Osteoblast (primary cell): ENCODE data around the gene KRTAP10-6. TPM values are rescaled to one million over a fixed set of nuclear protein-coding genes. Genes with fewer than 3 reads are reported as not detected.

Experiments used
- DNase-seq: peaks from one replicate; pipeline ENCODE4 v3.0.0; 2011; ENCODE audit warnings: low spot score, mixed read lengths; ENCODE audit not compliant: insufficient read length; ENCODE audit errors: missing footprints
- H2AFZ ChIP-seq: 2 replicates; pipeline ENCODE4 v1.6.0; 2011; ENCODE audit warnings: mild to moderate bottlenecking, low read length
- H3K27ac ChIP-seq: 2 replicates; pipeline ENCODE4 v1.5.1; 2011; ENCODE audit warnings: mild to moderate bottlenecking, low read depth, low read length, moderate library complexity
- H3K27me3 ChIP-seq: 2 replicates; pipeline ENCODE4 v1.6.0; 2012; ENCODE audit warnings: mild to moderate bottlenecking, control low read depth, inconsistent platforms, low read length, moderate library complexity; ENCODE audit not compliant: insufficient read depth
- H3K36me3 ChIP-seq: 2 replicates; pipeline ENCODE4 v1.5.1; 2011; ENCODE audit warnings: mild to moderate bottlenecking, low read length, control low read depth, moderate library complexity; ENCODE audit not compliant: insufficient read depth
- H3K4me1 ChIP-seq: 2 replicates; pipeline ENCODE4 v1.5.1; 2011; ENCODE audit warnings: mild to moderate bottlenecking, low read length, control low read depth, moderate library complexity; ENCODE audit not compliant: insufficient read depth
- H3K4me2 ChIP-seq: 2 replicates; pipeline ENCODE4 v1.6.0; 2011; ENCODE audit warnings: mild to moderate bottlenecking, low read length; ENCODE audit not compliant: insufficient read depth
- H3K4me3 ChIP-seq: fragments of 200-600 bp; sonication (generic); 3 replicates; pipeline ENCODE4 v1.5.1; 2012; ENCODE audit warnings: mild to moderate bottlenecking, low read length, inconsistent platforms; ENCODE audit not compliant: insufficient read depth
- H3K79me2 ChIP-seq: 2 replicates; pipeline ENCODE4 v1.6.0; 2012; ENCODE audit warnings: mild to moderate bottlenecking, low read length, control low read depth, inconsistent platforms; ENCODE audit not compliant: insufficient read depth
- H3K9me3 ChIP-seq: 2 replicates; pipeline ENCODE4 v1.5.1; 2011; ENCODE audit warnings: low read depth, low read length, control low read depth
- H4K20me1 ChIP-seq: 2 replicates; pipeline ENCODE4 v1.6.0; 2012; ENCODE audit warnings: mild to moderate bottlenecking, low read length, control low read depth; ENCODE audit not compliant: insufficient read depth
- total RNA-seq: library from RNA; depleted of rRNA; stranded (reverse); fragments of >200 nt; gene quantifications from 2 replicates; pipeline ENCODE4 v1.2.3, GENCODE V29; 2012
- TF ChIP-seq, protein P1 (sequence below): IDR thresholded peaks from 2 replicates; pipeline ENCODE4 v1.5.1; 2011; ENCODE audit warnings: mild to moderate bottlenecking, low read depth, low read length, moderate library complexity; ENCODE audit errors: extremely low read depth

KRTAP10-6 gene
- total RNA-seq, 1 donor, result not detected

DNA sequence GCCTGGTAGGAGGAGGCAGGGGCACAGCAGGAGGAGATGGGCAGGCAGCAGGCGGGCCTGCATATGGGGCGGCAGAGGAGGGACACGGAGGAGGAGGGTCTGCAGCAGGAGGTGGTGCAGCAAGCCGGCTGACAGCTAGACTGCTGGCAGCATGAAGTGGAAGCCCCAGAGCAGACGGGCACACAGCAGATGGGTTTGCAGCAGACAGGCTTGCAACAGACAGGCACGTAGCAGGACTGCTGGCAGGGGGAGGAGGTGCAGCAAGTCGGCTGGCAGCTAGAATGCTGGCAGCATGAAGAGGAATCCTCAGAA lies 12.5 kb downstream of the KRTAP10-6 start:
- Histone ChIP-seq H3K4me3 (no peak overlapping the region), H3K9me3 (no peaks in the 10 kb centered on the region), H4K20me1 (no peaks in the 10 kb centered on the region), H2AFZ (no peak overlapping the region), H3K27ac (no peak overlapping the region), H3K36me3 (no peaks in the 10 kb centered on the region), H3K4me2 (no peak overlapping the region), H3K27me3 (no peaks in the 10 kb centered on the region), H3K4me1 (no peaks in the 10 kb centered on the region), H3K79me2 (no peaks in the 10 kb centered on the region)
- no peak for DNase-seq
- TF ChIP-seq, protein P1, sequence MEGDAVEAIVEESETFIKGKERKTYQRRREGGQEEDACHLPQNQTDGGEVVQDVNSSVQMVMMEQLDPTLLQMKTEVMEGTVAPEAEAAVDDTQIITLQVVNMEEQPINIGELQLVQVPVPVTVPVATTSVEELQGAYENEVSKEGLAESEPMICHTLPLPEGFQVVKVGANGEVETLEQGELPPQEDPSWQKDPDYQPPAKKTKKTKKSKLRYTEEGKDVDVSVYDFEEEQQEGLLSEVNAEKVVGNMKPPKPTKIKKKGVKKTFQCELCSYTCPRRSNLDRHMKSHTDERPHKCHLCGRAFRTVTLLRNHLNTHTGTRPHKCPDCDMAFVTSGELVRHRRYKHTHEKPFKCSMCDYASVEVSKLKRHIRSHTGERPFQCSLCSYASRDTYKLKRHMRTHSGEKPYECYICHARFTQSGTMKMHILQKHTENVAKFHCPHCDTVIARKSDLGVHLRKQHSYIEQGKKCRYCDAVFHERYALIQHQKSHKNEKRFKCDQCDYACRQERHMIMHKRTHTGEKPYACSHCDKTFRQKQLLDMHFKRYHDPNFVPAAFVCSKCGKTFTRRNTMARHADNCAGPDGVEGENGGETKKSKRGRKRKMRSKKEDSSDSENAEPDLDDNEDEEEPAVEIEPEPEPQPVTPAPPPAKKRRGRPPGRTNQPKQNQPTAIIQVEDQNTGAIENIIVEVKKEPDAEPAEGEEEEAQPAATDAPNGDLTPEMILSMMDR, result no peak

GRCh38 chr21:44579056-44579832 lies 13.1 kb downstream of the KRTAP10-6 start:
- Histone ChIP-seq H3K79me2 (no peaks in the 10 kb centered on the region), H3K4me2 (no peak overlapping the region), H3K36me3 (no peaks in the 10 kb centered on the region), H3K27me3 (no peaks in the 10 kb centered on the region), H3K27ac (no peak overlapping the region), H3K4me1 (no peaks in the 10 kb centered on the region), H3K9me3 (no peaks in the 10 kb centered on the region), H4K20me1 (no peaks in the 10 kb centered on the region), H2AFZ (no peak overlapping the region), H3K4me3 (no peak overlapping the region)
- TF ChIP-seq, protein P1, result no peak
- DNase-seq, result no peak

DNA sequence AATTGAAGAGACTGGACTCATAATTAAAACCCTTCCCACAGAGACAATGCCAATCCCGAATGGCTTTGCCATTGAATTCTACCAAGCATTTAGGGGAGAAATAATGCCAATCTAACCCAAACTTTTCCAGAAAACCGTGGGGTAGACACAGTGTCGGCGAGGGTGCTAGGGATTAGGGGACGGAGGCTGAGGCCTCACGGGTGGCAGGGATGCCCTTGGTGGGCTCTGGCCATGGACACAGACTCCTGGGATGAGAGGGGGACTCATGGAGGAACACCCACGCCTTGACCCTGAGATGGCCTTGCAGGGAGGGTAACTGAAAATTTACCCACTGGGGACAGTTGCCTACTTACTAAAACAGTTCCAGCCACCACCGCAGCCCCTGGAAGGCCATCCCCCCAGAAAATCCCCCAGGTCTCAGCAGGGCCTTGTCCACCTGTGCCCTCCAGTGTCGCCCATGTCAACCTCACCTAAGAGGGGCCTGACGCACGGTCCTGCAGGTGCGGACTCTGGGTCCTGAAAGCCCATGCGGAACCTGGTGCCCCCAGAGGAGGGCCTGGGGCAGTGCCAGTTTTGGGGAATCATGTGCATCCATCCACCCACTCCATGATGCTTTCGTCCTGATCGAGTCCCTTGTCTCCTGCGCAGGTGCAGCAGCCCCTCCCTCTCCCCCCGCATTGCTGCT lies 13.8 kb downstream of the KRTAP10-6 start:
- TF ChIP-seq, protein P1, result no peak
- Histone ChIP-seq H3K9me3 (no peaks in the 10 kb centered on the region), H3K79me2 (no peaks in the 10 kb centered on the region), H4K20me1 (no peaks in the 10 kb centered on the region), H3K4me3 (no peak overlapping the region), H3K4me1 (no peaks in the 10 kb centered on the region), H3K4me2 (no peak overlapping the region), H3K27me3 (no peaks in the 10 kb centered on the region), H3K27ac (no peak overlapping the region), H2AFZ (no peak overlapping the region), H3K36me3 (no peaks in the 10 kb centered on the region)
- DNase-seq, result no peak

GRCh38 chr21:44576025-44576420 lies 16.3 kb downstream of the KRTAP10-6 start:
- no peak for DNase-seq

More at GRCh38 chr21:44576025-44576420, 16.3 kb downstream of the KRTAP10-6 start:
- Histone ChIP-seq H3K27me3 (peaks cover 14% of the 10 kb centered on the region), H4K20me1 (no peaks in the 10 kb centered on the region), H3K36me3 (no peaks in the 10 kb centered on the region), H3K4me1 (no peaks in the 10 kb centered on the region), H3K4me3 (no peak overlapping the region), H3K4me2 (no peak overlapping the region), H3K79me2 (no peaks in the 10 kb centered on the region), H3K9me3 (peaks cover 3% of the 10 kb centered on the region), H2AFZ (no peak overlapping the region), H3K27ac (no peak overlapping the region)
- TF ChIP-seq, protein P1, result no peak
